ENCODE measurements around the gene ADAMTS14.

The ADAMTS14 gene

GRCh38 chr10:70735161-70735560, 62.9 kb downstream of the ADAMTS14 start:
- Histone ChIP-seq H3K27me3 (ENCODE audit: insufficient read depth, poor library complexity, severe bottlenecking) (no peaks in the 10 kb centered on the region), H3K4me3 (ENCODE audit: severe bottlenecking) (no peak overlapping the region), H3K9me3 (ENCODE audit: severe bottlenecking) (no peaks in the 10 kb centered on the region), H3K27ac (ENCODE audit: poor library complexity, severe bottlenecking) (no peak overlapping the region), H3K36me3 (ENCODE audit: low read depth) (no peaks in the 10 kb centered on the region), H3K4me1 (ENCODE audit: insufficient read depth, poor library complexity, severe bottlenecking) (no peaks in the 10 kb centered on the region)
- no peak for DNase-seq (ENCODE audit: low spot score)
- no peak for ATAC-seq (ENCODE audit: low read depth)
- TF ChIP-seq CTCF (IDR thresholded peaks at IDR 0.05; ENCODE audit: poor library complexity, severe bottlenecking), result no peak

- no peaks in the 10 kb centered on the region for H3K9me3 ChIP-seq (ENCODE audit: severe bottlenecking)
- H3K4me3 ChIP-seq (ENCODE audit: severe bottlenecking), result no peak overlapping the region
- no peaks in the 10 kb centered on the region for H3K36me3 ChIP-seq (ENCODE audit: low read depth)
- ATAC-seq (ENCODE audit: low read depth), result no peak
- H3K4me1 ChIP-seq (ENCODE audit: insufficient read depth, poor library complexity, severe bottlenecking), result no peaks in the 10 kb centered on the region
- no peak overlapping the region for H3K27ac ChIP-seq (ENCODE audit: poor library complexity, severe bottlenecking)
- no peak for TF ChIP-seq CTCF (IDR thresholded peaks at IDR 0.05; ENCODE audit: poor library complexity, severe bottlenecking)
- no peaks in the 10 kb centered on the region for H3K27me3 ChIP-seq (ENCODE audit: insufficient read depth, poor library complexity, severe bottlenecking)
- DNase-seq (ENCODE audit: low spot score), result no peak
Measured at GRCh38 chr10:70736525-70736924, 64.2 kb downstream of the ADAMTS14 start.

GRCh38 chr10:70737250-70737649, 64.9 kb downstream of the ADAMTS14 start:
- TF ChIP-seq CTCF (IDR thresholded peaks at IDR 0.05; ENCODE audit: poor library complexity, severe bottlenecking), result no peak
- Histone ChIP-seq H3K4me3 (ENCODE audit: severe bottlenecking) (no peak overlapping the region), H3K9me3 (ENCODE audit: severe bottlenecking) (no peaks in the 10 kb centered on the region), H3K27ac (ENCODE audit: poor library complexity, severe bottlenecking) (no peak overlapping the region), H3K4me1 (ENCODE audit: insufficient read depth, poor library complexity, severe bottlenecking) (no peaks in the 10 kb centered on the region), H3K36me3 (ENCODE audit: low read depth) (no peaks in the 10 kb centered on the region), H3K27me3 (ENCODE audit: insufficient read depth, poor library complexity, severe bottlenecking) (no peaks in the 10 kb centered on the region)
- DNase-seq (ENCODE audit: low spot score), result no peak
- no peak for ATAC-seq (ENCODE audit: low read depth)

GRCh38 chr10:70738006-70738760, 65.9 kb downstream of the ADAMTS14 start:
- H3K36me3 ChIP-seq (ENCODE audit: low read depth), result no peaks in the 10 kb centered on the region
- TF ChIP-seq CTCF (IDR thresholded peaks at IDR 0.05; ENCODE audit: poor library complexity, severe bottlenecking), result no peak
- H3K4me1 ChIP-seq (ENCODE audit: insufficient read depth, poor library complexity, severe bottlenecking), result no peaks in the 10 kb centered on the region
- H3K4me3 ChIP-seq (ENCODE audit: severe bottlenecking), result no peak overlapping the region
- H3K27ac ChIP-seq (ENCODE audit: poor library complexity, severe bottlenecking), result no peak overlapping the region
- ATAC-seq (ENCODE audit: low read depth), result no peak
- no peak for DNase-seq (ENCODE audit: low spot score)
- no peaks in the 10 kb centered on the region for H3K9me3 ChIP-seq (ENCODE audit: severe bottlenecking)
- no peaks in the 10 kb centered on the region for H3K27me3 ChIP-seq (ENCODE audit: insufficient read depth, poor library complexity, severe bottlenecking)

- H3K9me3 ChIP-seq (ENCODE audit: severe bottlenecking), result no peaks in the 10 kb centered on the region
- H3K4me1 ChIP-seq (ENCODE audit: insufficient read depth, poor library complexity, severe bottlenecking), result no peaks in the 10 kb centered on the region
- no peak overlapping the region for H3K4me3 ChIP-seq (ENCODE audit: severe bottlenecking)
- no peak overlapping the region for H3K27ac ChIP-seq (ENCODE audit: poor library complexity, severe bottlenecking)
- ATAC-seq (ENCODE audit: low read depth) (no peak), DNase-seq (ENCODE audit: low spot score) (no peak)
- no peaks in the 10 kb centered on the region for H3K27me3 ChIP-seq (ENCODE audit: insufficient read depth, poor library complexity, severe bottlenecking)
- no peaks in the 10 kb centered on the region for H3K36me3 ChIP-seq (ENCODE audit: low read depth)
- TF ChIP-seq CTCF (IDR thresholded peaks at IDR 0.05; ENCODE audit: poor library complexity, severe bottlenecking), result no peak
Measured at GRCh38 chr10:70738761-70739121, 66.4 kb downstream of the ADAMTS14 start.

Measured in RWPE2 (cell line).